Measurements from ENCODE around the gene RELA. TPM values are rescaled to one million over a fixed set of nuclear protein-coding genes. Genes with fewer than 3 reads are reported as not detected.

RELA gene
- total RNA-seq, 1 donor from 2014 or later: 119 TPM

DNA sequence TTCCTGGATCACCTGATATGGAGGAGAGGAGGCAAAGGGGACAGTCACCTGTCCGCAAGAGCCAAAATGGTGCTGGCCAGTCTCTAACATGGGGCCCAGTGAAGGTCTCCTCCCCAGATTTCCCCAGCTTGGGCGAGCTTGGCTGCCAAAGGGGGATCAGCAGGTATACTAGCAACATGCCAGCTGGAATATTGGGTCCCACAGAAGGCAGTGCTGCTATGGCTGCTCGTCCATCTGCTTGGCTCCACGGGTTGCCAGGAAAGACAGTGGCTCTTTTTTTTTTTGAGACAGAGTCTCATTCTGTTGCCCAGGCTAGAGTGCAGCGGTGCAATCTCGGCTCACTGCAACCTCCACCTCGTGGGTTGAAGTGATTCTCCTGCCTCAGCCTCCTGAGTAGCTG, 36.6 kb upstream of the RELA start:
- H3K4me1 Mint-ChIP-seq: peaks cover 8% of the 10 kb centered on the region
- H3K36me3 Mint-ChIP-seq (ENCODE audit: low read depth): no peaks in the 10 kb centered on the region
- ChIA-PET CTCF (no interaction called here), POLR2A (no interaction called here)
- DNase-seq: no peak
- no peaks in the 10 kb centered on the region for H3K27me3 Mint-ChIP-seq
- no peaks in the 10 kb centered on the region for H3K9me3 Mint-ChIP-seq
- no peak overlapping the region for H3K4me3 Mint-ChIP-seq
- intact Hi-C loops (cut with micrococcal nuclease): no loop called here
- TF ChIP-seq CTCF (IDR thresholded peaks at IDR 0.05): no peak
- no peak overlapping the region for H3K27ac Mint-ChIP-seq
- no peak for ATAC-seq (ENCODE audit: low read depth)

DNA sequence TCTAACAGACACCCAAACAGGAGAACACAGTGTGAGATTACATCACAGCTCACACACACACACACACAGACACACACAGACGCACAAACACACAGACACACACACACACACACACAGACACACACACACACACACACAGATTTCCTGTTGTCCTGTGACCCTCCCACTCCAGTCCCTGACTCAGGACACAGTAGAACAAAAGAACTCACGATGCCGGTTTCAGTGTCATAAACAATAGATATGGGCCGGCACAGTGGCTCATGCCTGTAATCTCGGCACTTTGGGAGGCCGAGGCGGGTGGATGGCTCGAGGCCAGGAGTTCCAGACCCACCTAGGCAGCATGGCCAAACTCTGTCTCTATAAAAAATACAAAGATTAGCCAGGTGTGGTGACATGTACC, 35.5 kb upstream of the RELA start:
- ATAC-seq (ENCODE audit: low read depth) (no peak), DNase-seq (no peak)
- Mint-ChIP-seq H3K27me3 (no peaks in the 10 kb centered on the region), H3K4me1 (peaks cover 8% of the 10 kb centered on the region), H3K4me3 (no peak overlapping the region), H3K9me3 (no peaks in the 10 kb centered on the region), H3K27ac (no peak overlapping the region), H3K36me3 (ENCODE audit: low read depth) (no peaks in the 10 kb centered on the region)
- ChIA-PET POLR2A (no interaction called here), CTCF (no interaction called here)
- no peak for TF ChIP-seq CTCF (IDR thresholded peaks at IDR 0.05)
- intact Hi-C loops (cut with micrococcal nuclease): no loop called here

GRCh38 chr11:65696802-65697552, 34.3 kb upstream of the RELA start:
- no peak overlapping the region for H3K27ac Mint-ChIP-seq
- ATAC-seq (ENCODE audit: low read depth) (no peak), DNase-seq (no peak)
- H3K4me1 Mint-ChIP-seq: peaks cover 8% of the 10 kb centered on the region
- H3K36me3 Mint-ChIP-seq (ENCODE audit: low read depth): no peaks in the 10 kb centered on the region
- no peaks in the 10 kb centered on the region for H3K9me3 Mint-ChIP-seq
- intact Hi-C loops (cut with micrococcal nuclease): no loop called here
- CTCF ChIA-PET: no interaction called here
- POLR2A ChIA-PET: interaction anchor here (0.6 to 0.7 kb wide), 4 partner anchors 14 to 471 kb away, joined by 3 to 7 read pairs (median 6); no protein-coding TSS in a partner anchor
- no peak overlapping the region for H3K4me3 Mint-ChIP-seq
- TF ChIP-seq CTCF (IDR thresholded peaks at IDR 0.05): no peak
- no peaks in the 10 kb centered on the region for H3K27me3 Mint-ChIP-seq

DNA sequence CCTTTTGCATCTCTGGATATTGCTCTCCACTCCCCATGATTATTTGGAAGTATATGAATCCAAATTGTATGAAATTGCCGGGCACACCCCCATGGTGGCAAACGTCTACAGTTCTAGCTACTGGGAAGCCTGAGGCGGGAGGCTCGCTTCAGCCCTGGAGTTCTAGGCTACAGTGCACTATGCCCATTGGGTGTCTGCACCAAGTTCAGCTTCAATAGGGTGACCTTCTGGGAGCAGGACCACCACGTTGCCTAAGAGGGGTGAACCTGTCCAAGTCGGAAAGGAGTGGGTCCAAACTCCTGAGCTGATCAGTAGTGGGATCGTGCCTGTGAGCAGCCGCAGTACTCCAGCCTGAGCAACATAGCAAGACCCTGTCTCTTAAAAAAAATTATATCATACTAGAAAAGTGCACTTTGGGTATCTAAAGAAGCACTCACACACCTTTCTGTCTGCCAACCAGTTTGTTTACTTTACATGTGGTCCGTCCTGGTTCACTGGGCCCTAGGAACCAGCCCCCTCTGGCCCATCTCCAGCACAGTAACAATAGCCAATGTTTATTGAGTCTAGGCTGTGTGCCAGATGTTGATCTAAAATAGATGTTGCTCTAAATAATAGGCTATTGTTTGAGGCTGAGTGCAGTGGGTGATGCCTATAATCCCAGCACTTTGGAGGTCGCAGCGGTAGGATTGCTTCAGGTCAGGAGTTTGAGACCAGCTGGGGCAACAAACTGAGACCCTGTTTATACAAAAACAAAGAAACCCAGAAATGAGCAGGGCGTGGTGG, 32.9 kb upstream of the RELA start:
- H3K9me3 Mint-ChIP-seq: no peaks in the 10 kb centered on the region
- CTCF ChIA-PET: interaction anchor here (1.7 kb wide), 1 partner anchor 16 kb away, joined by 5 read pairs; the partner anchor contains the start of gene KAT5
- H3K27ac Mint-ChIP-seq: no peak overlapping the region

More for the DNA sequence above, 32.9 kb upstream of the RELA start:
- Mint-ChIP-seq H3K4me3 (no peak overlapping the region), H3K27me3 (no peaks in the 10 kb centered on the region), H3K36me3 (ENCODE audit: low read depth) (no peaks in the 10 kb centered on the region), H3K4me1 (peaks cover 8% of the 10 kb centered on the region)
- ATAC-seq (ENCODE audit: low read depth): no peak
- POLR2A ChIA-PET: no interaction called here
- intact Hi-C loops (cut with micrococcal nuclease): no loop called here
- DNase-seq: no peak
- no peak for TF ChIP-seq CTCF (IDR thresholded peaks at IDR 0.05)
